Stimulated activated CD4-positive, alpha-beta T cell treated with anti-CD3 and anti-CD28 coated beads, Interleukin-1b, Interleukin-23, amount 100 ng/mL, for 24 hours (primary cell): ENCODE results near the gene TRIP6.
A peak's percentile ranks its signal among the peaks of the same experiment; 100 is the strongest.

ENCODE experiments used
- DNase-seq, 4 experiments: peaks; one replicate each; pipeline ENCODE4 v3.0.0-alpha.2; 2020; ENCODE audit warnings: low read depth in 4 of 4, low spot score in 1 of 4

TRIP6 gene

GRCh38 chr7:100867040-100867775 lies at the start of gene TRIP6:
TRIP6 (plus strand) TSS chr7:100867387; CDS start chr7:100867498, 111 bp downstream.
- DNase-seq: peak in 3 of 4 experiments; percentile 36 to 65 (median 52)

DNA sequence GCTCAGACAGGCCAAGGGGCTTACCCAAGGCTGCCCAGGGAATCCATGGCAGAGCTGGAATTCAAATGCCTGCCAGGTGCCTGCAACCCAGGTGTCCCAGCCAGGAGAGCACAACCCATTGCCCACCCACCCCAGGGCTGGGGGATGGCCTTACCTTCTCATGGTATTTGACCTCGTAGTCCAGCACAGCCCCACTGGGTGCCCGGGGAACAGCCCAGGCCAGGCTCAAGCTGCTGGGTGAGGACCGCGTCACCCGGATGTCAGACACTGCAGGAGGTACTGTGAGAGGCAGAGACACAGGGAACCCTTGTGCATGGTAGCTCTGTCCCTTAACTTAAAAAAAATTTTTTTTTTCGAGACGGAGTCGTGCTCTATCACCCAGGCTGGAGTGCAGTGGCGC lies 48.8 kb upstream of the TRIP6 start:
- no peak for DNase-seq

- no peak for DNase-seq
Observed at GRCh38 chr7:100818825-100819224, 48.4 kb upstream of the TRIP6 start.

DNA sequence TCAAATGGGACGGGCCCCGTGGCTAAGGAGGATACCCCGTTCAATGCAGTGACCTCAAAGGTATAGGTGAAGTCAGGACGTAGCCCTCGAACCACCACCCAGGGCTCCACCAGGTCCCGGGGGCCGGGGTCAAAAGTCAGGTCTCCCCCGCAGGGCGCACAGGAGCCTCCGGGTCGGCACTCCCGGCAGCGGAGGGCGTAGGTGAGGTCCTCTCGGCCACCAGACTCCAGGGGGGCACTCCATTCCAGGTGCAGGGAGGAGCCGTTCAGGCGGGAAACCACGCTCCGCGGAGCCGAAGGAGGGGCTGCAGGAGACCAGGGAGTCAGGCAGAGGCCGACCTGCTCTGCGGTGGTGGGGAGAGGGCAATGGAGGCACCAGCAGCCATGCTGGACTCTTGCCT lies 47.6 kb upstream of the TRIP6 start:
- no peak for DNase-seq

DNA sequence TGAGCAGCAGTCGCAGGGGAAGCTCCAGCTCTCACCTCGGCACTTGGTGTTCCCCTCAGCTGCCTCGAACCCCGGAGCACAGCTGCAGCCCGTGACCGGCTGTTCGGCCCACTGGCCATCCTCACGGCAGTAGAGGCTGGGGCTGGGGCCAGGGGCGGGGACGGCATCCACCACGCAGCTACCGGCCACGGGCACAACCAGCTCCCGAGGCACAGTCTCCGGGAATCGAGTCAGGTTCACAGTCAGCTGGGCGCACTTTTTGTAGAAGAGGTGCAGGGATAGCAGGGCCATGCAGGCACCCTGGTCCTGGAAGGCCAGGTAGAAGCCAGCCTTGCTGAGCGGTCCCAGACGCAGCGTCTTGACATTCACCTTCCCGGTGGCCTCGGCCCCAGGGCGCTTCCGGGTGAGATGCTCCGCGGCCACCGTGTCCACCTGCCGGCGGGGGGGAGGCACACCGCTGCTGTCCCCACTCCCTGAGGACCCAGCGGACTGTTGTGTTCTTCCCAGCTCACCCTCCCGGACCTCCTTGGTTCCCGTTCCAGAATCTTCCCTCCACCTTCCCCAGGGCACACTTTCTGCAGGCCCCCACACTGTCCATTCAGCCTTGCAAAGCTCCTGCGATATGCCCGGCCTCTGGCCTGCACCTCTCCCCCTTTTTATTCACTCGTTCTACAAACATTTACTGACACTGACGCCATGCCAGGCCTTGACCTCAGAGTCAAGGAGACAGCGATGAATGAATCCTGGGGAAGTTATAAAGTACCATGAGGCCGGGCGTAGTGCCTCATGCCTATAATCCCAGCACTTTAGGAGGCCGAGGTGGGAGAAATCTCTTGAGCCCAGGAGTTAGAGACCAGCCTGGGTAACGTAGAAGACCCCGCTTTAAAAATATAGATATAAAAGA lies 44.7 kb upstream of the TRIP6 start:
- no peak for DNase-seq

- no peak for DNase-seq
Observed at GRCh38 chr7:100823140-100823525, 44.1 kb upstream of the TRIP6 start.

DNA sequence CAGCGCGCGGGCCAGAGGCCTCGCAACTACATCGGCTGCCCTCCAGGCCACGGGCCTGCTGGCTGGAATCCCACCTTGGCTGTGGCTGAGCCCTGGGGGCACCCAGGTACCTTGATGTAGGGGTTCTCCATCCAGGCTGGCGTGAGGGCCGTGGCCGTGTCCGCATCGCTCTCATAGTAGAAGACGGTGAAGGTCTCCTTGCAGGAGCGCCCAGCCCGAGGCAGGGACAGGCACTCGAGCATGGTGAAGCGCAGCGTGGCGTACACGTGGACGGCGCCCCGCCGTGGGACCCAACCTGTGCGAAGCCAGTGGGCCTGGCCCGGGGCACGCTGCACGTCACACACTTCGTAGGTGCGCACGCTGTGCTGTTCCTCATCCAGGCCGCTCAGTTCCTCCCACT lies 43.7 kb upstream of the TRIP6 start:
- no peak for DNase-seq

- DNase-seq: no peak
Observed at GRCh38 chr7:100824499-100825214, 42.5 kb upstream of the TRIP6 start.

DNA sequence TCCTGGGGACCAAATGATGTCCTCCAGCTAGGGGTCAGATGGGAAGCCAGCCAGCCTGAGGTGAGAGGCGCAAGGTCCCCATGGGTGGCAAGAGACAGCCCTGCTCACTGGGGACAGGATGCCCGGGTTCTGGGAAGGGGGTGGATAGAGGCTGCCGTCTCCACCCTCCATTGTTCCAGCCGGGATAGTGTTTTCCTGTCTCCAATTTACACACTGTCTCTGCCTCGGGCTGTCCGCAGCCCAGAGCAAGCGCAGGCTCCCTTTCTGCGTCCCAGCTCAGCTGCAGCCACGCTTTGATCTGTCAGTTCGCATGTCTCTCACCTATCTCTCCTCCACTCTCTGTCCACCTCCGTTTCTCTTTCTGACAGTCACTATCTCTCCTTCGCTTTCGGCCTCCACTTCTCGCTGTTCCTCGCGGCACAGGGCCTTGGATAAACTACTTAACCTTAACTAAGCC lies 41.9 kb upstream of the TRIP6 start:
- no peak for DNase-seq

- no peak for DNase-seq
Observed at GRCh38 chr7:100825751-100826513, 41.3 kb upstream of the TRIP6 start.

GRCh38 chr7:100826514-100827329 lies 40.5 kb upstream of the TRIP6 start:
- no peak for DNase-seq

GRCh38 chr7:100827330-100828226 lies 39.6 kb upstream of the TRIP6 start, which contains the start of gene EPHB4:
EPHB4 (minus strand) TSS chr7:100827523; CDS start chr7:100827030, 493 bp downstream.
- no peak for DNase-seq

DNA sequence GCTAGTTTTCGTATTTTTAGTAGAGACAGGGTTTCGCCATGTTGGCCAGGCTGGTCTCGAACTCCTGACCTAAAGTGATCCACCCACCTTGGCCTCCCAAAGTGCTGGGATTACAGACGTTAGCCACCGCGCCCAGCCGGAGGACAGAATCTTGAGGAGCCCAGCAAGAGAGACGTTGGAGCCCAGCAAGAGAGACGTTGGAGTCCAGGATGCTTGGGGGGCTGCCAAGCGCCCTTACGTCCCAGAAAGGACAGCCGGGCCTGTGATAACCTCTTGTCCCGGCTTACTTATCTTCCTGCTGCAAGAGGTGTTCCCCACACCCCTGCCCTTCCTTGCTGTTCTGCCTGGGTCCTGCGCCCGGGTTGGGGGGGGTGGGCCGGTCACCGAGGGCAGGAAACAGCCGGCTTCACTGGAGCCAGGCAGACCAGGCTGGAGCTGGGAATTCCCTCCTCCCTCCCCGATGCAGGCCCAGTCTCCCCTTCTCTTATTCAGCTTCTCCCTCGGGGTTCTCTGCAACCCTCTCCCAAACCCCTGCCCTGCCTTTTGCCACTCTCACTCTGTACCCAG lies 38.0 kb upstream of the TRIP6 start:
- DNase-seq: no peak

GRCh38 chr7:100830396-100830795 lies 36.8 kb upstream of the TRIP6 start:
- DNase-seq: no peak

DNA sequence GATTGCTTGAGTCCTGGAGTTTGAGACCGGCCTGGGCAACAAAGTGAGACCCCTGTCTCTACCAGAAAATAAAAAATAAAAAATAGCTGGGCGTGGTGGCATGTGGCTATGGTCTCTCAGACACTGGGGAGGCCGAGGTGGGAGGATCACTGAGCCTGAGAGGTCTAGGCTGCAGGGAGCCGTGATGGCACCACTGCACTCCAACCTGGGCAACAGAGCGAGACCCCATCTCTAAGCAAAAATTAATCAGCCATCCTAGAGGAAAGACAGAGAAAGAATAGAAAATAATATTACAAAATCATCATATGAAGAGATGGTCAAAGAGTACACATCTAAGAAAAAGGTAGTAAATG lies 34.9 kb upstream of the TRIP6 start:
- no peak for DNase-seq

DNA sequence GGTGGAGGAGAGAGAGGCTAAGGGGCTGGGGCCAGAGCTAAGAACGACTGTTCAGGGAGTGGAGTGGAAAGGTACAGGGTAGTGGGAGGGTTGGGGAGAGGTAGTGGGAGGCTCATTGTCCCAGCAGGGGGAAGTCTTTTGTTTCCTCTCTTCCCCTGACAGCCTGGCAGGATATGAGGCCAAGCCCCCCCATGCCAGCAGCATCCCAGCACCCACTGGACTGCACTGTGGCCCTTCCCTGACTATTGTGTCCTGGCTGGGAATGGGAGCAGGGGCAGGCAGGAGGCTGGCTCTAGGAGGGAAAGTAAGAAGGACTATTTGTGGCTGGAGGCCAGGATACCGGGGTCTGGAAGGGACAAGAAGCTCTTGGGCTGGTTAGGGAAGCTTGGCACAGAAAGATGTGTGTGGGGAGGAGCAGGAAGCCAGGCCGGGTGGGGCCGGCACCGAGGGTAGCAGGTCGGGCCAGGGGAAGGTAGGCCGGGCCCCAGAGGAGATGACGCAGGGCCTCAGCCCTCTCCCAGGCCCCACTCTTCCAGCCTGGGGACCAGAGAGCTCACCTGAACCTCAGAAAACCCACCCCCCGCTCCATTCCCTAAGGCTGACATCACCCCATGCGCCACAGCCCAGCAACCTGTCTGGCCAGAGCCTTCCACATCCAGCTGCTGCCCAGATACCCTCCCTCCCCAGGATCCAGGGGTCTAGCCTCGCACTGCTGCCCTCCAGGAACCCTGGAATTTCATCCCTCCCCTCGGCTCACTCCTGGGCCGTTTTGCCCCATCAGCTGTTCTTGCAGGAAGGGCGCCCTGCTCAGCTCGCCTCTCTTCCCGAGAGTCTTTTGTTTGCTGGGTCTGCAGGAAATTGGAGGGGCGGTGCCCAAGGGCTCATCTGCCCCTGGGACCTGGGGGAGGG lies 31.0 kb upstream of the TRIP6 start:
- no peak for DNase-seq

- no peak for DNase-seq
Observed at GRCh38 chr7:100836812-100837098, 30.4 kb upstream of the TRIP6 start.
